Endothelial cell of umbilical vein (primary cell): ENCODE results near the gene SPACA4. TPM values are rescaled to one million over a fixed set of nuclear protein-coding genes. Genes with fewer than 3 reads are reported as not detected.

Experiments
- BruUV-seq: library from RNA; stranded (reverse); fragments of 400-500 nt; replicated peaks from 2 replicates; lab custom pipeline; 2021; lab: Mats Ljungman, UMichigan
- CTCF ChIA-PET: fragments of 300-600, 350-600 bp; sonication (Branson Sonifier 250); formaldehyde crosslinking; loops from one replicate; lab custom pipeline; 2021; ENCODE audit warnings: antibody characterized with exemption, inconsistent platforms; lab: Charles Lee
- POLR2A ChIA-PET: fragments of 300-600, 350-600 bp; sonication (Branson Sonifier 250); formaldehyde crosslinking; loops from one replicate; lab custom pipeline; 2021; ENCODE audit warnings: antibody characterized with exemption, inconsistent platforms; lab: Charles Lee
- DNase-seq: peaks from one replicate; pipeline ENCODE4 v3.0.0-alpha.2; 2011; ENCODE audit warnings: low read depth, low spot score
- FAIRE-seq: peaks from 2 replicates; lab custom pipeline; 2011; peaks lifted over from hg19 to GRCh38; lab: Jason Lieb, UNC
- H2AFZ ChIP-seq: 2 replicates; pipeline ENCODE4 v1.6.0; 2012; ENCODE audit warnings: low read depth, low read length, control low read depth, inconsistent platforms
- H3K27ac ChIP-seq: 2 replicates; pipeline ENCODE4 v1.5.1; 2011; ENCODE audit warnings: low read depth, mild to moderate bottlenecking, control low read depth, low read length, moderate library complexity; ENCODE audit not compliant: insufficient read depth
- H3K27me3 ChIP-seq, 2 experiments: 2 replicates each; pipeline versions ENCODE4 v1.6.0 to v1.6.1; 2011; ENCODE audit warnings: low read length in 2 of 2, mixed read lengths in 1 of 2; ENCODE audit not compliant: control insufficient read depth in 2 of 2, insufficient read depth in 2 of 2
- H3K36me3 ChIP-seq, 2 experiments: 2 replicates in 1 of 2; 3 replicates in 1 of 2; pipeline ENCODE4 v1.5.1; 2011; ENCODE audit warnings: low read length in 2 of 2, mild to moderate bottlenecking in 1 of 2, moderate library complexity in 1 of 2; ENCODE audit not compliant: control insufficient read depth in 2 of 2, insufficient read depth in 2 of 2; ENCODE audit errors: extremely low read depth in 1 of 2
- H3K4me1 ChIP-seq: 3 replicates; pipeline ENCODE4 v1.5.1; 2011; ENCODE audit warnings: mild to moderate bottlenecking, low read length; ENCODE audit not compliant: control insufficient read depth, insufficient read depth; ENCODE audit errors: extremely low read depth
- H3K4me2 ChIP-seq: 2 replicates; pipeline ENCODE4 v1.6.1; 2011; ENCODE audit warnings: low read length, control low read depth, mixed read lengths; ENCODE audit not compliant: insufficient read depth
- H3K4me3 ChIP-seq, 3 experiments: fragments of 200-600 bp in 1 of 3; sonication (generic), shearing (Covaris generic) in 1 of 3; replicated peaks in 1 of 3; 2 replicates each; pipeline ENCODE4 v1.5.1; 2011 to 2016; ENCODE audit warnings: control low read depth in 3 of 3, low read length in 3 of 3, mild to moderate bottlenecking in 2 of 3, inconsistent platforms in 1 of 3, low read depth in 1 of 3, moderate library complexity in 1 of 3; ENCODE audit not compliant: insufficient read depth in 1 of 3
- H3K79me2 ChIP-seq: 2 replicates; pipeline ENCODE4 v1.6.0; 2012; ENCODE audit warnings: low read length, inconsistent platforms; ENCODE audit not compliant: control insufficient read depth, insufficient read depth
- H3K9ac ChIP-seq: replicated peaks from 2 replicates; pipeline ENCODE3; 2011; ENCODE audit warnings: low read length, control low read depth; ENCODE audit not compliant: insufficient read depth; ENCODE audit errors: extremely low read depth
- H3K9me1 ChIP-seq: replicated peaks from 3 replicates; pipeline ENCODE4 v1.6.0; 2011; ENCODE audit warnings: mild to moderate bottlenecking, low read length; ENCODE audit not compliant: control insufficient read depth, insufficient read depth; ENCODE audit errors: extremely low read depth
- H3K9me3 ChIP-seq: replicated peaks from 2 replicates; pipeline ENCODE4 v1.5.1; 2012; ENCODE audit warnings: low read length, inconsistent platforms; ENCODE audit not compliant: control insufficient read depth, insufficient read depth
- H4K20me1 ChIP-seq: replicated peaks from 2 replicates; pipeline ENCODE3; 2011; ENCODE audit warnings: mild to moderate bottlenecking, low read length; ENCODE audit not compliant: control insufficient read depth, insufficient read depth; ENCODE audit errors: extremely low read depth
- CTCF ChIP-seq, 2 donors: IDR thresholded peaks; 1 replicate in 1 of 2; 2 replicates in 1 of 2; pipeline ENCODE4 v1.5.1; 2011; ENCODE audit warnings: low read length in 2 of 2, mild to moderate bottlenecking in 2 of 2, moderate library complexity in 2 of 2, control low read depth in 1 of 2, inconsistent platforms in 1 of 2, low read depth in 1 of 2; ENCODE audit not compliant: insufficient read depth in 1 of 2; ENCODE audit errors: extremely low read depth in 1 of 2
- EZH2 ChIP-seq: IDR thresholded peaks from 2 replicates; pipeline ENCODE4 v1.6.1; 2012; ENCODE audit warnings: borderline replicate concordance, low read depth, mild to moderate bottlenecking, moderate library complexity, low read length, inconsistent platforms; ENCODE audit not compliant: severe bottlenecking
- FOS ChIP-seq: IDR thresholded peaks from 2 replicates; pipeline ENCODE4 v1.6.1; 2011; ENCODE audit warnings: mild to moderate bottlenecking, low read length, moderate library complexity, borderline replicate concordance; ENCODE audit not compliant: insufficient read depth
- GATA2 ChIP-seq: IDR thresholded peaks from 2 replicates; pipeline ENCODE4 v1.7.0; 2011; ENCODE audit warnings: low read depth, mild to moderate bottlenecking, moderate library complexity, mixed read lengths, low read length; ENCODE audit not compliant: insufficient read length, insufficient read depth
- MAX ChIP-seq: IDR thresholded peaks from 2 replicates; pipeline ENCODE4 v1.6.1; 2011; ENCODE audit not compliant: insufficient read depth, insufficient read length
- MYC ChIP-seq: IDR thresholded peaks from one replicate; pipeline ENCODE4 v1.6.1; 2011; ENCODE audit warnings: mild to moderate bottlenecking, low read depth, low read length
- POLR2AphosphoS5 ChIP-seq: IDR thresholded peaks from 2 replicates; pipeline ENCODE4 v1.6.1; 2012; ENCODE audit warnings: low read depth, mild to moderate bottlenecking, control low read depth, low read length, moderate library complexity; ENCODE audit not compliant: insufficient read depth
- dilution Hi-C: fragments of 300-500 bp; cut with MboI; formaldehyde crosslinking; loops from one replicate; pipeline ENCODE4 v1.15.0; 2019; ENCODE audit warnings: low sequenced_read_pairs; ENCODE audit not compliant: extremely low pct_ligation_motif_present
- intact Hi-C: fragments of 100-400 bp; cut with micrococcal nuclease; formaldehyde crosslinking; loops from one replicate; pipeline ENCODE4 v1.10.0; 2022
- polyA plus RNA-seq, 4 experiments: library from polyadenylated mRNA; depleted of rRNA in 3 of 4; stranded (reverse) in 3 of 4; unstranded in 1 of 4; fragments of >200 nt; gene quantifications; 2 replicates each; pipeline versions ENCODE4 v1.2.1 to v1.2.3, GENCODE V29; 2011 to 2012; ENCODE audit warnings: missing spikeins in 1 of 4
- total RNA-seq: library from RNA; stranded (reverse); gene quantifications from 2 replicates; pipeline ENCODE4 v1.2.3, GENCODE V29; 2021

The SPACA4 gene
- total and polyA plus RNA-seq, 2 donors (not counting 3 experiments of a cell fraction or from before 2014, with no cell fraction given), result not detected

- no peaks in the 10 kb centered on the region for H4K20me1 ChIP-seq
- no peaks in the 10 kb centered on the region for H3K36me3 ChIP-seq
- dilution Hi-C loops, result no loop called here
- H3K9me3 ChIP-seq, result no peaks in the 10 kb centered on the region
- no peaks in the 10 kb centered on the region for H3K4me1 ChIP-seq
- no peaks in the 10 kb centered on the region for H3K79me2 ChIP-seq
- H3K27ac ChIP-seq, result no peak overlapping the region
- TF ChIP-seq POLR2AphosphoS5 (no peak), FOS (no peak), MAX (no peak), GATA2 (no peak), EZH2 (no peak), CTCF (IDR thresholded peaks at IDR 0.05; ENCODE audit: extremely low read depth in 1 of 2, insufficient read depth in 1 of 2, low read depth in 1 of 2, low read length in 2 of 2) (no peak), MYC (no peak)
- H3K4me2 ChIP-seq, result no peak overlapping the region
- BruUV-seq, result no TSS peak
- no peak for DNase-seq
- H3K4me3 ChIP-seq, result no peak overlapping the region
- no peaks in the 10 kb centered on the region for H3K9me1 ChIP-seq
- intact Hi-C loops, result no loop called here
- H3K27me3 ChIP-seq, result no peaks in the 10 kb centered on the region
- CTCF ChIA-PET, result no interaction called here
- POLR2A ChIA-PET, result no interaction called here
- FAIRE-seq, result no peak
- H2AFZ ChIP-seq, result no peak overlapping the region
- H3K9ac ChIP-seq, result no peak overlapping the region
Observed at GRCh38 chr19:48603850-48604249, 2.7 kb upstream of the SPACA4 start.
